Measurements from ENCODE around the gene PGAP6.

PGAP6 gene

GRCh38 chr16:324451-325334, 57.1 kb downstream of the PGAP6 start:
- DNase-seq = no peak

GRCh38 chr16:324201-324450, 57.7 kb downstream of the PGAP6 start:
- no peak for DNase-seq

GRCh38 chr16:322476-323143, 59.2 kb downstream of the PGAP6 start:
- no peak for DNase-seq

- no peak for DNase-seq
Observed at GRCh38 chr16:321532-321931, 60.2 kb downstream of the PGAP6 start.

Data from MV-4-11 (cell line).